Neural cell (in vitro differentiated cells): Measurements from ENCODE around the gene MCM9. TPM values are rescaled to one million over a fixed set of nuclear protein-coding genes. Genes with fewer than 3 reads are reported as not detected.

ENCODE experiments used
- H2AFZ ChIP-seq: fragments of 200-600, 300-800 bp; sonication (generic), shearing (Covaris generic); 2 replicates; pipeline ENCODE4 v1.6.0; 2014; ENCODE audit warnings: low read depth, mild to moderate bottlenecking, antibody characterized with exemption, low read length, moderate library complexity
- H3F3A ChIP-seq: fragments of 200-600 bp; shearing (Covaris generic); 2 replicates; pipeline ENCODE4 v1.6.1; 2016; ENCODE audit warnings: mild to moderate bottlenecking, moderate library complexity, mixed read lengths, antibody characterized with exemption, low read length; ENCODE audit not compliant: insufficient read depth, poor library complexity, severe bottlenecking
- H3K27ac ChIP-seq: fragments of 200-600, 300-800 bp; sonication (generic), shearing (Covaris generic); 2 replicates; pipeline ENCODE4 v1.5.1; 2014; ENCODE audit warnings: mild to moderate bottlenecking, low read length, moderate library complexity
- H3K27me3 ChIP-seq: fragments of 300-800, 200-600 bp; sonication (generic), shearing (Covaris generic); 2 replicates; pipeline ENCODE4 v1.6.0; 2014; ENCODE audit warnings: mild to moderate bottlenecking, low read depth, low read length, moderate library complexity; ENCODE audit not compliant: insufficient read depth
- H3K36me3 ChIP-seq: fragments of 300-800, 200-600 bp; sonication (generic), shearing (Covaris generic); 2 replicates; pipeline ENCODE4 v1.5.1; 2014; ENCODE audit warnings: mild to moderate bottlenecking, antibody characterized with exemption, low read length, moderate library complexity; ENCODE audit not compliant: insufficient read depth
- H3K4me2 ChIP-seq: fragments of 300-800, 200-600 bp; sonication (generic), shearing (Covaris generic); 2 replicates; pipeline ENCODE4 v1.6.0; 2014; ENCODE audit warnings: mild to moderate bottlenecking, low read length
- H3K4me3 ChIP-seq: fragments of 300-800, 200-600 bp; sonication (generic), shearing (Covaris generic); 2 replicates; pipeline ENCODE4 v1.5.1; 2014; ENCODE audit warnings: mild to moderate bottlenecking, low read length, moderate library complexity
- H3K79me2 ChIP-seq: fragments of 200-600 bp; shearing (Covaris generic); replicated peaks from 2 replicates; pipeline ENCODE4 v1.6.0; 2014; ENCODE audit warnings: mild to moderate bottlenecking, low read length, moderate library complexity; ENCODE audit not compliant: insufficient read depth
- H3K9ac ChIP-seq: fragments of 300-800, 200-600 bp; sonication (generic), shearing (Covaris generic); 2 replicates; pipeline ENCODE4 v1.6.1; 2016; ENCODE audit warnings: mild to moderate bottlenecking, low read length, mixed read lengths
- H3K9me2 ChIP-seq: fragments of 200-600 bp; shearing (Covaris generic); 2 replicates; pipeline ENCODE4 v1.6.1; 2016; ENCODE audit warnings: mild to moderate bottlenecking, low read length, mixed read lengths; ENCODE audit not compliant: insufficient read depth
- H3K9me3 ChIP-seq: fragments of 200-600, 300-800 bp; sonication (generic), shearing (Covaris generic); 2 replicates; pipeline ENCODE4 v1.6.1; 2016; ENCODE audit warnings: mild to moderate bottlenecking, mixed run types, low read length, moderate library complexity, mixed read lengths
- H4K20me1 ChIP-seq: fragments of 200-600 bp; shearing (Covaris generic); 2 replicates; pipeline ENCODE4 v1.6.1; 2016; ENCODE audit warnings: mild to moderate bottlenecking, mixed run types; ENCODE audit not compliant: insufficient read depth
- EP300 ChIP-seq: fragments of 450-650 bp; conservative IDR thresholded peaks from 2 replicates; pipeline ENCODE4 v1.6.1; 2014; ENCODE audit warnings: antibody characterized with exemption, mild to moderate bottlenecking, moderate library complexity; ENCODE audit not compliant: poor library complexity, severe bottlenecking
- EZH2 ChIP-seq: fragments of 200-600, 300-800 bp; shearing (Covaris generic), sonication (generic); IDR thresholded peaks from 2 replicates; pipeline ENCODE4 v1.6.1; 2014; ENCODE audit warnings: antibody characterized with exemption, low read length, borderline replicate concordance, mild to moderate bottlenecking; ENCODE audit not compliant: insufficient read depth, poor library complexity, severe bottlenecking
- MXI1 ChIP-seq: fragments of 450-650 bp; conservative IDR thresholded peaks from 2 replicates; pipeline ENCODE4 v1.6.1; 2014; ENCODE audit warnings: antibody characterized with exemption, mild to moderate bottlenecking; ENCODE audit not compliant: poor library complexity, severe bottlenecking
- POLR2AphosphoS5 ChIP-seq: IDR thresholded peaks from 2 replicates; pipeline ENCODE4 v1.6.1; 2012
- RAD21 ChIP-seq: fragments of 450-650 bp; conservative IDR thresholded peaks from 2 replicates; pipeline ENCODE4 v1.6.1; 2014; ENCODE audit warnings: antibody characterized with exemption, mild to moderate bottlenecking, moderate library complexity
- SMC3 ChIP-seq: fragments of 450-650 bp; conservative IDR thresholded peaks from 2 replicates; pipeline ENCODE4 v1.6.1; 2014; ENCODE audit warnings: antibody characterized with exemption, mild to moderate bottlenecking, moderate library complexity; ENCODE audit not compliant: poor library complexity
- TAF1 ChIP-seq: IDR thresholded peaks from 2 replicates; pipeline ENCODE4 v1.6.1; 2012; ENCODE audit warnings: low read depth
- polyA plus RNA-seq: library from polyadenylated mRNA; depleted of rRNA; stranded (reverse); fragments of >200 nt; gene quantifications from 2 replicates; pipeline ENCODE4 v1.2.3, GENCODE V29; 2014
- TF ChIP-seq, protein P1 (sequence below): fragments of 450-650 bp; IDR thresholded peaks from 2 replicates; pipeline ENCODE4 v1.5.1; 2014; ENCODE audit warnings: antibody characterized with exemption, mild to moderate bottlenecking, moderate library complexity; ENCODE audit not compliant: poor library complexity, severe bottlenecking
- TF ChIP-seq, protein P2 (sequence below): IDR thresholded peaks from 2 replicates; pipeline ENCODE4 v1.6.1; 2012; ENCODE audit warnings: borderline replicate concordance

Gene MCM9
- polyA plus RNA-seq, 1 donor from 2014 or later: 7.8 TPM

DNA sequence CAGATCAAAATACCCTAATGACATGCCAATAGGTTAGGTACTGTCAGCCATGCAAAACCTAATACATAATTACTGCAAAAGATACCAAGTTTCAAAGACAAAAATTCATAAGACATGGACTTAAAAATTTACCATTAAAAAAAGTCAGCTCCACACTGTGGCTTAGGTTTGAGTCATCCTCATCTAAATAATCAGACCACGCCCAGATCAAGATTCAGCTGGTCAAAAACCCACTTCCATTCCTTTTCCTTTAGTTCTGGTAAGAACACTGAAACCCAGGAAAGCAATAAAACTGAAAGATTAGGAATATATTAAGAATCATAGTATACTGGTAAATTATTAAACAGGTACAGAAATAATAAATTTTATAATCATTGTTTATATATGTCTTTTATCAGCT lies 122.0 kb downstream of the MCM9 start:
- Histone ChIP-seq H3K36me3 (no peaks in the 10 kb centered on the region), H4K20me1 (no peaks in the 10 kb centered on the region), H2AFZ (no peak overlapping the region), H3F3A (no peaks in the 10 kb centered on the region), H3K4me3 (no peak overlapping the region), H3K9me2 (no peaks in the 10 kb centered on the region), H3K9ac (no peak overlapping the region), H3K27me3 (no peaks in the 10 kb centered on the region), H3K27ac (no peak overlapping the region), H3K4me2 (no peak overlapping the region), H3K9me3 (no peaks in the 10 kb centered on the region), H3K79me2 (no peaks in the 10 kb centered on the region)
- TF ChIP-seq, protein P1, sequence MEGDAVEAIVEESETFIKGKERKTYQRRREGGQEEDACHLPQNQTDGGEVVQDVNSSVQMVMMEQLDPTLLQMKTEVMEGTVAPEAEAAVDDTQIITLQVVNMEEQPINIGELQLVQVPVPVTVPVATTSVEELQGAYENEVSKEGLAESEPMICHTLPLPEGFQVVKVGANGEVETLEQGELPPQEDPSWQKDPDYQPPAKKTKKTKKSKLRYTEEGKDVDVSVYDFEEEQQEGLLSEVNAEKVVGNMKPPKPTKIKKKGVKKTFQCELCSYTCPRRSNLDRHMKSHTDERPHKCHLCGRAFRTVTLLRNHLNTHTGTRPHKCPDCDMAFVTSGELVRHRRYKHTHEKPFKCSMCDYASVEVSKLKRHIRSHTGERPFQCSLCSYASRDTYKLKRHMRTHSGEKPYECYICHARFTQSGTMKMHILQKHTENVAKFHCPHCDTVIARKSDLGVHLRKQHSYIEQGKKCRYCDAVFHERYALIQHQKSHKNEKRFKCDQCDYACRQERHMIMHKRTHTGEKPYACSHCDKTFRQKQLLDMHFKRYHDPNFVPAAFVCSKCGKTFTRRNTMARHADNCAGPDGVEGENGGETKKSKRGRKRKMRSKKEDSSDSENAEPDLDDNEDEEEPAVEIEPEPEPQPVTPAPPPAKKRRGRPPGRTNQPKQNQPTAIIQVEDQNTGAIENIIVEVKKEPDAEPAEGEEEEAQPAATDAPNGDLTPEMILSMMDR: no peak
- TF ChIP-seq MXI1 (no peak), TAF1 (no peak), POLR2AphosphoS5 (no peak), EZH2 (no peak), SMC3 (no peak), EP300 (no peak), RAD21 (no peak)
- TF ChIP-seq, protein P2, sequence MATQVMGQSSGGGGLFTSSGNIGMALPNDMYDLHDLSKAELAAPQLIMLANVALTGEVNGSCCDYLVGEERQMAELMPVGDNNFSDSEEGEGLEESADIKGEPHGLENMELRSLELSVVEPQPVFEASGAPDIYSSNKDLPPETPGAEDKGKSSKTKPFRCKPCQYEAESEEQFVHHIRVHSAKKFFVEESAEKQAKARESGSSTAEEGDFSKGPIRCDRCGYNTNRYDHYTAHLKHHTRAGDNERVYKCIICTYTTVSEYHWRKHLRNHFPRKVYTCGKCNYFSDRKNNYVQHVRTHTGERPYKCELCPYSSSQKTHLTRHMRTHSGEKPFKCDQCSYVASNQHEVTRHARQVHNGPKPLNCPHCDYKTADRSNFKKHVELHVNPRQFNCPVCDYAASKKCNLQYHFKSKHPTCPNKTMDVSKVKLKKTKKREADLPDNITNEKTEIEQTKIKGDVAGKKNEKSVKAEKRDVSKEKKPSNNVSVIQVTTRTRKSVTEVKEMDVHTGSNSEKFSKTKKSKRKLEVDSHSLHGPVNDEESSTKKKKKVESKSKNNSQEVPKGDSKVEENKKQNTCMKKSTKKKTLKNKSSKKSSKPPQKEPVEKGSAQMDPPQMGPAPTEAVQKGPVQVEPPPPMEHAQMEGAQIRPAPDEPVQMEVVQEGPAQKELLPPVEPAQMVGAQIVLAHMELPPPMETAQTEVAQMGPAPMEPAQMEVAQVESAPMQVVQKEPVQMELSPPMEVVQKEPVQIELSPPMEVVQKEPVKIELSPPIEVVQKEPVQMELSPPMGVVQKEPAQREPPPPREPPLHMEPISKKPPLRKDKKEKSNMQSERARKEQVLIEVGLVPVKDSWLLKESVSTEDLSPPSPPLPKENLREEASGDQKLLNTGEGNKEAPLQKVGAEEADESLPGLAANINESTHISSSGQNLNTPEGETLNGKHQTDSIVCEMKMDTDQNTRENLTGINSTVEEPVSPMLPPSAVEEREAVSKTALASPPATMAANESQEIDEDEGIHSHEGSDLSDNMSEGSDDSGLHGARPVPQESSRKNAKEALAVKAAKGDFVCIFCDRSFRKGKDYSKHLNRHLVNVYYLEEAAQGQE: no peak

DNA sequence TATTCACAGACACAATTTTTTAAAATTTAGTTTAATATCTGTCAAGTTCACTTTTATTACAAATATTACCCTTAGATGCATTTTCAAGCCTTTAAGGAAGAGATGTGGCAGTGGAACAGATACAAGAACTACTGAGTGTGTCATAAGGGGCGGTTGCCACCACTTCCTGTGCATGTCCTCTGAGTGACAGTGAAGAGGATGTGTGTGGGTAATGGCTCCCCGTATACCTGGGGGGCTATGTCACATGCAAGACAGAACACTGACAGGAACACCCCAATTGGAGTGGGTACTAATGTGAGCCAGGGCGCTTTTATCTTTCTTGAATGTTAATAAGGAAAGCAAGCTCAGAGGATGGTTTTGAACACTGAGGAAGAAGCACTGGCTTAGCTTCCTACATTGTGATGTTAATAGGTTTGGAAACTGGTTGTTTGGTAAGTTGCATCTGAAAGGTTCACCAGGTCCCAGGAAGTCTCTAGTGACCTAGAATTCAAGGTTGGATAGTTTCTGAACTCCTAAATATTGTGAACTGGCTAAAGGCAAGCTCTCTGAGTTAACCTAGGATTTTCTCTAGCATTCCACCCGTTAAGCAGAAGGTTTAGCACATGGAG lies 124.4 kb downstream of the MCM9 start:
- no peak overlapping the region for H3K27ac ChIP-seq
- no peak overlapping the region for H3K9ac ChIP-seq
- no peak overlapping the region for H3K4me2 ChIP-seq
- H3F3A ChIP-seq: no peaks in the 10 kb centered on the region
- no peak overlapping the region for H3K4me3 ChIP-seq
- H4K20me1 ChIP-seq: no peaks in the 10 kb centered on the region
- no peaks in the 10 kb centered on the region for H3K79me2 ChIP-seq
- no peaks in the 10 kb centered on the region for H3K27me3 ChIP-seq
- TF ChIP-seq MXI1 (no peak), RAD21 (no peak), POLR2AphosphoS5 (no peak), TAF1 (no peak), EP300 (no peak), EZH2 (no peak), SMC3 (no peak)
- TF ChIP-seq, protein P1: no peak
- TF ChIP-seq, protein P2: no peak
- no peaks in the 10 kb centered on the region for H3K9me3 ChIP-seq
- no peak overlapping the region for H2AFZ ChIP-seq
- no peaks in the 10 kb centered on the region for H3K9me2 ChIP-seq
- H3K36me3 ChIP-seq: no peaks in the 10 kb centered on the region
